Measurements from ENCODE around the gene SYNJ1.

SYNJ1 gene

DNA sequence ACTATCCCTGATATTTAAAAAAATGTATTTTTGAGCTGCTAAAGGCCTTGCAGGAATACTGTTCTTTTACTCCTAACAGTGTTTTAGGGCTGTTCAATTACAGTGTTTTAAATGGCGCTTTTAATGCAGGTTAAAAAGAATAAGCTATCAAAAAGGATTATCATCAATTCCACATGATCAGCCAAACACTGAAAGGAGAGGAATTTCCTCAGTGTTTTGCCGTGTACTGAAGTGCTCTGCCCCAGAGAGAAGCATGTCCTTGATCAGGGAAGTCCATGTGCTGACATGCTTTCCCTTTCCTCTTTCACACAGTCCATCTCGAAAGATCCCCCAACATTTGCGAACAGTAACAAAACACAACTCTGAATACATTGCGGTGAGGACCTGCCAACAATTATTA is 119.0 kb downstream of the SYNJ1 start:
- Histone ChIP-seq H3K36me3 (ENCODE audit: control insufficient read depth, insufficient read depth, low read length) (peaks cover 6% of the 10 kb centered on the region), H3K4me3 (replicated peaks; ENCODE audit: low read depth, low read length) (no peak overlapping the region), H3K27me3 (replicated peaks; ENCODE audit: control insufficient read depth, insufficient read depth, low read length) (no peaks in the 10 kb centered on the region)
- TF ChIP-seq, protein P1, sequence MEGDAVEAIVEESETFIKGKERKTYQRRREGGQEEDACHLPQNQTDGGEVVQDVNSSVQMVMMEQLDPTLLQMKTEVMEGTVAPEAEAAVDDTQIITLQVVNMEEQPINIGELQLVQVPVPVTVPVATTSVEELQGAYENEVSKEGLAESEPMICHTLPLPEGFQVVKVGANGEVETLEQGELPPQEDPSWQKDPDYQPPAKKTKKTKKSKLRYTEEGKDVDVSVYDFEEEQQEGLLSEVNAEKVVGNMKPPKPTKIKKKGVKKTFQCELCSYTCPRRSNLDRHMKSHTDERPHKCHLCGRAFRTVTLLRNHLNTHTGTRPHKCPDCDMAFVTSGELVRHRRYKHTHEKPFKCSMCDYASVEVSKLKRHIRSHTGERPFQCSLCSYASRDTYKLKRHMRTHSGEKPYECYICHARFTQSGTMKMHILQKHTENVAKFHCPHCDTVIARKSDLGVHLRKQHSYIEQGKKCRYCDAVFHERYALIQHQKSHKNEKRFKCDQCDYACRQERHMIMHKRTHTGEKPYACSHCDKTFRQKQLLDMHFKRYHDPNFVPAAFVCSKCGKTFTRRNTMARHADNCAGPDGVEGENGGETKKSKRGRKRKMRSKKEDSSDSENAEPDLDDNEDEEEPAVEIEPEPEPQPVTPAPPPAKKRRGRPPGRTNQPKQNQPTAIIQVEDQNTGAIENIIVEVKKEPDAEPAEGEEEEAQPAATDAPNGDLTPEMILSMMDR (IDR thresholded peaks at IDR 0.05; ENCODE audit: insufficient read depth, low read length, poor library complexity, severe bottlenecking), result no peak
- DNase-seq (ENCODE audit: extremely low read depth, insufficient read length), result no peak

DNA sequence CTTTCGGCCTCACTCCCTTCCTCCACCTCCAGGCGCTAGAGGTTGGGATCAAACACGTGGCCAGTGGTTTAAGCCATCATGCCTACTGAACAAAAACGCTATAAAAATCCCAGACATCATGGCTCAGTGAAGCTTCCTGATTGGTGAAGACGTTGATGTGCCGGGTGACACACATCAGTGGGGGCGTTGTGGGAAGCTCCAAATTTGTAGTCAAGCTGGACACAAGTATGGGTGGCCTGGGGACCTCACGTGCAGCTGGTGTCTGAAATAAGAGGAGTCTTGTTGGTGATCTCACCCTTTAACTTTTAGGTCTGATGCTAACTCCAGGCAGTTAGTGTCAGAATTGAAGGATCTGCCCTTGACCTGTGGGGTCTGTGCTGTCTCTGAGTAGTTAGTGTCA is 122.3 kb downstream of the SYNJ1 start:
- DNase-seq (ENCODE audit: extremely low read depth, insufficient read length), result no peak
- Histone ChIP-seq H3K36me3 (ENCODE audit: control insufficient read depth, insufficient read depth, low read length) (peaks cover 14% of the 10 kb centered on the region), H3K4me3 (replicated peaks; ENCODE audit: low read depth, low read length) (no peak overlapping the region), H3K27me3 (replicated peaks; ENCODE audit: control insufficient read depth, insufficient read depth, low read length) (no peaks in the 10 kb centered on the region)
- TF ChIP-seq, protein P1 (IDR thresholded peaks at IDR 0.05; ENCODE audit: insufficient read depth, low read length, poor library complexity, severe bottlenecking), result no peak

DNA sequence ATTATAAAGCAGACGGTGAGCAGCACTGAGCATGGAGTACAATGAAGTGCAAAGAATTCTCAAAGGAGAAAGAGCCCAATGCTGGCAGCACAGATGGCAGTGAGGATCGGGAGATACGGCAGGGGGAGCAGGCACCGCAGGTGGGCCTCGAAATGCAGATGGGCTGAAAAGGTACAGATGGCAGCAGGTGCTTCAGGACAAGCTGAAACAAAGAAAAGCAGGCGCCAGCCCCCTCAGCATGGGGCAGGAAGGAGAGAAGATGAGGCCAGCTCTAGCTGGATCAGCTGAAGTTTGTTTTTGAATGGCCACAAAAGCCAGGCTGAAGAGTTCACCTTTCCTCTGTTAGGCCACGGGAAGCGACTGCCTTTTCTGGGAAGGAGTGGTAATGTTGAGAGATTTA is 123.3 kb downstream of the SYNJ1 start:
- H3K36me3 ChIP-seq (ENCODE audit: control insufficient read depth, insufficient read depth, low read length), result peaks cover 17% of the 10 kb centered on the region
- TF ChIP-seq, protein P1 (IDR thresholded peaks at IDR 0.05; ENCODE audit: insufficient read depth, low read length, poor library complexity, severe bottlenecking), result no peak
- DNase-seq (ENCODE audit: extremely low read depth, insufficient read length), result no peak
- no peaks in the 10 kb centered on the region for H3K27me3 ChIP-seq (replicated peaks; ENCODE audit: control insufficient read depth, insufficient read depth, low read length)
- no peak overlapping the region for H3K4me3 ChIP-seq (replicated peaks; ENCODE audit: low read depth, low read length)

DNA sequence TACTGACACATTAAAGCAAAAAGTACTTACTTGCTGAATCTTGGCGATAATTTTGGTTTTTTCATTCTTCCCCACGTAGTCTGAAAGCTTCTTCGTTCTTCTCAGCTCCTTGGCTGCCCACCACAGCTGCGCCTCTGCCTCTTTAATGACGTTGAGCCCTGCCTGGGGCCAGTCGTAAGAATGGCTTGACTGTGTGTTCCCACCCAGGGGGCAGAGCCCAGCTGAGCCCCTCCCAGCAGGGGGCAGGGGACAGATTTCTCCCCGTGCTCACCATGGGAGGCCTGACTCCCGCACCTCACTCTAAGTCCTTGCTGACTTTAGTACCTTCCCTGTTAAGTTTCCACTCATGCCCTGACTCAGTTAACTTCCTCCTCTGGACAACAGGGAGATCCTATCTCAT is 124.7 kb downstream of the SYNJ1 start:
- Histone ChIP-seq H3K27me3 (replicated peaks; ENCODE audit: control insufficient read depth, insufficient read depth, low read length) (no peaks in the 10 kb centered on the region), H3K4me3 (replicated peaks; ENCODE audit: low read depth, low read length) (no peak overlapping the region), H3K36me3 (ENCODE audit: control insufficient read depth, insufficient read depth, low read length) (peaks cover 17% of the 10 kb centered on the region)
- TF ChIP-seq, protein P1 (IDR thresholded peaks at IDR 0.05; ENCODE audit: insufficient read depth, low read length, poor library complexity, severe bottlenecking), result no peak
- no peak for DNase-seq (ENCODE audit: extremely low read depth, insufficient read length)

DNA sequence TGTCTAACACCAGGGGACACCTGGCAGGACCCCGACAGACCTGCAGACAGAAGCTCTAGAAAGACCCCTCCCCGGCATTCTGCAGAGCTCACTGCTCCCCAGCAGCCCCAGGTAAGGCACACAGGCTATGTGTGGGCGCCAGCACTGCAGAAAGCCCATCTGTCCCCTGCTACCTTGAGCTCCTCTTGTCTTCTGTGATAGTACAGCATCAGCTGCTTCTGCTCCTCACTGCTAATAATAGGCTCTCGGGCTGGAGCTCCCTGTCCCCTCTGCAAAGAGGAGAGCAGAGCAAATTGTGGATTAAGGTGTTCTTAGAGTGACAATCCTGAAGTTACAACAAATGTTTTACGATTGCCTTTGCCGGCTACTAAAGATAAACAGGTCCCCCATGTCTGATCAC is 125.7 kb downstream of the SYNJ1 start:
- no peak overlapping the region for H3K4me3 ChIP-seq (replicated peaks; ENCODE audit: low read depth, low read length)
- no peak for DNase-seq (ENCODE audit: extremely low read depth, insufficient read length)
- no peaks in the 10 kb centered on the region for H3K27me3 ChIP-seq (replicated peaks; ENCODE audit: control insufficient read depth, insufficient read depth, low read length)
- TF ChIP-seq, protein P1 (IDR thresholded peaks at IDR 0.05; ENCODE audit: insufficient read depth, low read length, poor library complexity, severe bottlenecking), result no peak
- H3K36me3 ChIP-seq (ENCODE audit: control insufficient read depth, insufficient read depth, low read length), result peaks cover 17% of the 10 kb centered on the region

DNA sequence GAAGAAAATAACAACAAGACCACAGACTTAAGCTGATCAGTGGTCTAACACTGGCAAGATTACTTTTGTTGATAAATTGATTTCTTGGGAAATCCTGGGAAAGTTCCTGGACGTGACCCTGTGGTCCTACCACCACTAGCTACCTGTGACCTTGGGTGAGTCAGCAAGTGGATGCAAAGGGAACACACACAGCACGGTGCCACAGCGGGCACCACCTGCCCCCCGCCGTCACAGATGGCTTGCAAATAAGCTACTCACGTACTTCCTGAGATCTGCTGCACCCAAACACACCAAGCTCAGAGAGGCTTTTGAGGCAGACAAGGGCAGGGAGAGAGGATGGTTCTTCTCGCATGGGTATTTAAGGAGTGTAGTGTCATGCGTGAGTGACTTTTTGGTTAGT is 128.3 kb downstream of the SYNJ1 start:
- H3K4me3 ChIP-seq (replicated peaks; ENCODE audit: low read depth, low read length), result no peak overlapping the region
- no peak for DNase-seq (ENCODE audit: extremely low read depth, insufficient read length)
- peaks cover 15% of the 10 kb centered on the region for H3K36me3 ChIP-seq (ENCODE audit: control insufficient read depth, insufficient read depth, low read length)
- TF ChIP-seq, protein P1 (IDR thresholded peaks at IDR 0.05; ENCODE audit: insufficient read depth, low read length, poor library complexity, severe bottlenecking), result no peak
- H3K27me3 ChIP-seq (replicated peaks; ENCODE audit: control insufficient read depth, insufficient read depth, low read length), result no peaks in the 10 kb centered on the region
